ENCODE measurements around the gene SLC7A14. TPM values are rescaled to one million over a fixed set of nuclear protein-coding genes. Genes with fewer than 3 reads are reported as not detected.

SLC7A14 gene
- total and polyA plus RNA-seq, 2 of the 4 experiments (the other 2 are of a cell fraction): 2.7 to 6.8 TPM

GRCh38 chr3:170475092-170475685 is 110.7 kb downstream of the SLC7A14 start:
- H2BK120ac ChIP-seq (ENCODE audit: low read depth, low read length): peak overlapping the region; percentile 9; the same call in 1 of the 2 replicates
- H2AK9ac ChIP-seq (replicated peaks; ENCODE audit: low read depth, low read length, poor library complexity): no peak overlapping the region
- H3K27ac ChIP-seq (ENCODE audit: insufficient read depth, low read length): peak overlapping the region; percentile 39; the same call in 1 of the 2 replicates
- no peaks in the 10 kb centered on the region for H3K27me3 ChIP-seq (ENCODE audit: control insufficient read depth, insufficient read depth, low read length)
- DNase-seq: peak; percentile 62
- H3K36me3 ChIP-seq (ENCODE audit: control insufficient read depth, insufficient read depth, low read length): no peaks in the 10 kb centered on the region
- H3K9me3 ChIP-seq (ENCODE audit: control insufficient read depth, insufficient read depth, low read length): no peaks in the 10 kb centered on the region
- H3K14ac ChIP-seq (replicated peaks; ENCODE audit: low read depth, low read length): no peak overlapping the region
- H2BK15ac ChIP-seq (ENCODE audit: low read depth, low read length): no peak overlapping the region
- dilution Hi-C loops (cut with HindIII; ENCODE audit: low sequenced_read_pairs, unreplicated experiment): no loop called here
- H3K4me2 ChIP-seq (ENCODE audit: low read depth, low read length): no peak overlapping the region
- POLR2A ChIA-PET (ENCODE audit: unreplicated experiment): no interaction called here
- no peak overlapping the region for H2BK5ac ChIP-seq (ENCODE audit: low read depth, low read length, poor library complexity, severe bottlenecking)
- H3K9ac ChIP-seq (ENCODE audit: low read depth, low read length): no peak overlapping the region
- H3K79me1 ChIP-seq (ENCODE audit: low read depth in 1 of 2, low read length in 2 of 2): peaks cover 0 to 2% of the 10 kb centered on the region in 2 experiments; a peak in 1 of 4 replicates
- no peak overlapping the region for H3K23ac ChIP-seq (ENCODE audit: low read depth, low read length)
- no peak overlapping the region for H3K18ac ChIP-seq (ENCODE audit: low read depth, low read length)
- no CpG with 5 or more reads among the region's 3 CpGs for WGBS, 2 experiments (ENCODE audit: extremely low coverage in 2 of 2, insufficient read length in 1 of 2)
- BruUV-seq (replicated peaks): no TSS peak
- H2AK5ac ChIP-seq (ENCODE audit: low read depth, low read length): no peak overlapping the region
- in situ Hi-C loops (cut with MboI; ENCODE audit: low sequenced_read_pairs): no loop called here
- peaks cover 4% of the 10 kb centered on the region; the same call in 1 of the 2 replicates for H4K20me1 ChIP-seq (ENCODE audit: insufficient read depth, low read length)
- H4K91ac ChIP-seq (ENCODE audit: insufficient read depth, low read depth, low read length): no peak overlapping the region
- H3K4me1 ChIP-seq (ENCODE audit: control insufficient read depth, insufficient read depth, low read length): peaks cover 22% of the 10 kb centered on the region
- H4K5ac ChIP-seq (ENCODE audit: low read depth, low read length): no peak overlapping the region
- 0 out of 2 replicates have a peak overlapping the region, but pooled peaks have one; percentile 25 for H3K4ac ChIP-seq (ENCODE audit: low read depth, low read length)
- H3K56ac ChIP-seq (ENCODE audit: extremely low read depth, insufficient read depth, low read length): no peak overlapping the region
- peak; percentile 22; the same call in 1 of the 2 replicates for TF ChIP-seq FOS (IDR thresholded peaks at IDR 0.05; ENCODE audit: low read depth, low read length)
- no peak for TF ChIP-seq MXI1 (IDR thresholded peaks at IDR 0.05; ENCODE audit: borderline replicate concordance, low read depth, low read length)
- TF ChIP-seq, protein P1, sequence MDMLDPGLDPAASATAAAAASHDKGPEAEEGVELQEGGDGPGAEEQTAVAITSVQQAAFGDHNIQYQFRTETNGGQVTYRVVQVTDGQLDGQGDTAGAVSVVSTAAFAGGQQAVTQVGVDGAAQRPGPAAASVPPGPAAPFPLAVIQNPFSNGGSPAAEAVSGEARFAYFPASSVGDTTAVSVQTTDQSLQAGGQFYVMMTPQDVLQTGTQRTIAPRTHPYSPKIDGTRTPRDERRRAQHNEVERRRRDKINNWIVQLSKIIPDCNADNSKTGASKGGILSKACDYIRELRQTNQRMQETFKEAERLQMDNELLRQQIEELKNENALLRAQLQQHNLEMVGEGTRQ (IDR thresholded peaks at IDR 0.05; ENCODE audit: low read depth, low read length): no peak
- no peak overlapping the region for H2BK20ac ChIP-seq (ENCODE audit: low read depth, low read length)
- H4K8ac ChIP-seq (ENCODE audit: low read depth in 2 of 2, low read length in 2 of 2): no peak overlapping the region
- peaks cover 3% of the 10 kb centered on the region for H3K9me1 ChIP-seq (ENCODE audit: insufficient read depth, low read length)
- CTCF ChIA-PET: no interaction called here
- no peak overlapping the region for H2AFZ ChIP-seq (replicated peaks; ENCODE audit: low read length, poor library complexity)
- H3K4me3 ChIP-seq (ENCODE audit: insufficient read depth, low read depth, low read length): no peak overlapping the region
- ATAC-seq (ENCODE audit: low read depth): peak; percentile 35
- intact Hi-C loops (cut with micrococcal nuclease): loop anchor here (1.0 kb wide), 1 partner anchor 47 kb away; no protein-coding TSS in a partner anchor

All from IMR-90 (cell line).